Activated CD8-positive, alpha-beta memory T cell treated with anti-CD3 and anti-CD28 coated beads for 48 hours (primary cell): ENCODE data around the gene RTRAF.

Experiments used
- DNase-seq, 3 experiments: peaks; one replicate each; pipeline ENCODE4 v3.0.0-alpha.2; 2020; ENCODE audit warnings: low read depth in 2 of 3, low spot score in 2 of 3

The RTRAF gene

GRCh38 chr14:52048641-52049204 lies 59.4 kb downstream of the RTRAF start:
- DNase-seq = no peak

GRCh38 chr14:52049271-52049670 lies 59.9 kb downstream of the RTRAF start:
- DNase-seq = no peak

GRCh38 chr14:52049721-52050588 lies 60.6 kb downstream of the RTRAF start:
- no peak for DNase-seq

- no peak for DNase-seq
Observed at GRCh38 chr14:52051251-52051650, 61.9 kb downstream of the RTRAF start.

- no peak for DNase-seq
Observed at GRCh38 chr14:52051871-52052270, 62.5 kb downstream of the RTRAF start.

GRCh38 chr14:52052288-52052943 lies 63.1 kb downstream of the RTRAF start:
- no peak for DNase-seq

- no peak for DNase-seq
Observed at GRCh38 chr14:52053044-52053443, 63.7 kb downstream of the RTRAF start.

GRCh38 chr14:52054678-52055077 lies 65.3 kb downstream of the RTRAF start:
- DNase-seq = no peak

GRCh38 chr14:52055167-52055566 lies 65.8 kb downstream of the RTRAF start:
- DNase-seq = no peak

- no peak for DNase-seq
Observed at GRCh38 chr14:52058341-52058740, 69.0 kb downstream of the RTRAF start.

GRCh38 chr14:52059649-52060048 lies 70.3 kb downstream of the RTRAF start:
- no peak for DNase-seq

GRCh38 chr14:52060080-52060479 lies 70.7 kb downstream of the RTRAF start:
- DNase-seq = no peak
